Measurements from ENCODE around the gene PRKCH. TPM values are rescaled to one million over a fixed set of nuclear protein-coding genes. Genes with fewer than 3 reads are reported as not detected.

PRKCH gene
- total and polyA plus RNA-seq, 2 of the 13 experiments (the other 11 are each of a cell fraction or from before 2014, with no cell fraction given) = 0.48 to 1.3 TPM

GRCh38 chr14:61559641-61560201 is 238.3 kb downstream of the PRKCH start (continued):
- no peak for TF ChIP-seq NFATC3 (CRISPR knock-in tag; IDR thresholded peaks at IDR 0.05)
- no peak for TF ChIP-seq GABPB1 (CRISPR knock-in tag; IDR thresholded peaks at IDR 0.05)
- TF ChIP-seq ZNF740 (CRISPR knock-in tag; IDR thresholded peaks at IDR 0.05) = no peak
- TF ChIP-seq FOXP1 (IDR thresholded peaks at IDR 0.05) = no peak
- no peak for TF ChIP-seq FOXP1 (CRISPR knock-in tag; IDR thresholded peaks at IDR 0.05)
- no peak for TF ChIP-seq ZBTB2 (CRISPR knock-in tag; IDR thresholded peaks at IDR 0.05; ENCODE audit: low read depth)
- peak; percentile 57 for TF ChIP-seq HDAC1 (CRISPR knock-in tag; IDR thresholded peaks at IDR 0.05)
- no peak for TF ChIP-seq BCLAF1 (IDR thresholded peaks at IDR 0.05)
- TF ChIP-seq ATM (IDR thresholded peaks at IDR 0.05; ENCODE audit: borderline replicate concordance) = no peak
- no peak for TF ChIP-seq ZNF777 (CRISPR knock-in tag; IDR thresholded peaks at IDR 0.05)
- TF ChIP-seq ZNF451 (CRISPR knock-in tag; IDR thresholded peaks at IDR 0.05) = no peak
- no peak for TF ChIP-seq CERS6 (CRISPR knock-in tag; IDR thresholded peaks at IDR 0.05)
- TF ChIP-seq ZNF549 (CRISPR knock-in tag; IDR thresholded peaks at IDR 0.05) = no peak
- no peak for TF ChIP-seq ZNF296 (CRISPR knock-in tag; conservative IDR thresholded peaks at IDR 0.05)
- TF ChIP-seq REPIN1 (CRISPR knock-in tag; IDR thresholded peaks at IDR 0.05; ENCODE audit: borderline replicate concordance, low read depth) = no peak
- no peak for TF ChIP-seq ZNF431 (CRISPR knock-in tag; IDR thresholded peaks at IDR 0.05; ENCODE audit: borderline replicate concordance, low read depth)
- TF ChIP-seq PATZ1 (CRISPR knock-in tag; IDR thresholded peaks at IDR 0.05) = peak; percentile 75
- TF ChIP-seq ZNF292 (CRISPR knock-in tag; IDR thresholded peaks at IDR 0.05; ENCODE audit: borderline replicate concordance, low read depth) = no peak
- no peak for TF ChIP-seq DDIT3 (CRISPR knock-in tag; IDR thresholded peaks at IDR 0.05)
- TF ChIP-seq DNMT1 (CRISPR knock-in tag; IDR thresholded peaks at IDR 0.05) = no peak
- TF ChIP-seq HNRNPUL1 (IDR thresholded peaks at IDR 0.05; ENCODE audit: low read depth, low read length) = no peak
